Esophagus muscularis mucosa (tissue), 4 donors: ENCODE data around the gene COL12A1. TPM values are rescaled to one million over a fixed set of nuclear protein-coding genes. Genes with fewer than 3 reads are reported as not detected.
A peak's percentile ranks its signal among the peaks of the same experiment; 100 is the strongest.

Experiments used
- DNase-seq: peaks from one replicate; pipeline ENCODE4 v3.0.0-alpha.2; 2017; ENCODE audit errors: extremely low spot score
- H3K27ac ChIP-seq, 4 donors: fragments of 200-600 bp; sonication (generic); replicated peaks in 1 of 4; 1 replicate in 3 of 4; 2 replicates in 1 of 4; pipeline ENCODE4 v1.5.1; 2016 to 2019; ENCODE audit warnings: mild to moderate bottlenecking in 1 of 4
- H3K27me3 ChIP-seq, 4 donors: fragments of 200-600 bp; sonication (generic); one replicate each; pipeline versions ENCODE4 v1.5.1 to v1.6.0; 2016 to 2019
- H3K36me3 ChIP-seq, 4 donors: fragments of 200-600 bp; sonication (generic); one replicate each; pipeline ENCODE4 v1.5.1; 2016 to 2019
- H3K4me1 ChIP-seq, 4 donors: fragments of 200-600 bp; sonication (generic); one replicate each; pipeline ENCODE4 v1.5.1; 2016 to 2019
- H3K4me3 ChIP-seq, 4 donors: fragments of 200-600 bp; sonication (generic); 1 replicate in 2 of 4; 2 replicates in 2 of 4; pipeline ENCODE4 v1.5.1; 2016 to 2019; ENCODE audit warnings: mild to moderate bottlenecking in 4 of 4, moderate library complexity in 1 of 4
- H3K9me3 ChIP-seq, 4 donors: fragments of 200-600 bp; sonication (generic); 1 replicate in 3 of 4; 2 replicates in 1 of 4; pipeline ENCODE4 v1.5.1; 2016 to 2019
- EP300 ChIP-seq: sonication (generic); formaldehyde crosslinking; IDR thresholded peaks from one replicate; pipeline ENCODE4 v1.6.1; 2017; ENCODE audit warnings: antibody characterized with exemption
- POLR2A ChIP-seq: fragments of 450-650 bp; IDR thresholded peaks from one replicate; pipeline ENCODE4 v1.6.1; 2017; ENCODE audit warnings: antibody characterized with exemption, moderate library complexity, mild to moderate bottlenecking, low read depth
- POLR2AphosphoS5 ChIP-seq, 2 donors: sonication (generic); formaldehyde crosslinking; IDR thresholded peaks; one replicate each; pipeline ENCODE4 v1.6.1; 2017; ENCODE audit warnings: antibody characterized with exemption in 2 of 2
- WGBS: methylation state at CpG from one replicate; pipeline ENCODE4 v1.1.5; 2018; 5-methylcytosine and 5-hydroxymethylcytosine counted together
- intact Hi-C: fragments of 100-400 bp; cut with DNase I; formaldehyde crosslinking; loops from one replicate; pipeline ENCODE4 v1.15.1; 2023
- total RNA-seq, 4 donors: library from RNA; depleted of rRNA; stranded (reverse); fragments of >200 nt; gene quantifications; one replicate each; pipeline versions ENCODE4 v1.1.0 to v1.2.1, GENCODE V29; 2016
- TF ChIP-seq, protein P1 (sequence below), 3 experiments: fragments of 200-600 bp in 2 of 3; fragments of 450-650 bp in 1 of 3; sonication (generic) in 2 of 3; IDR thresholded peaks; one replicate each; pipeline ENCODE4 v1.5.1; 2017 to 2019; ENCODE audit warnings: antibody characterized with exemption in 3 of 3, mild to moderate bottlenecking in 2 of 3, moderate library complexity in 1 of 3

Gene COL12A1
- total RNA-seq, 4 donors from 2014 or later: 309 to 477 (median 376) TPM

DNA sequence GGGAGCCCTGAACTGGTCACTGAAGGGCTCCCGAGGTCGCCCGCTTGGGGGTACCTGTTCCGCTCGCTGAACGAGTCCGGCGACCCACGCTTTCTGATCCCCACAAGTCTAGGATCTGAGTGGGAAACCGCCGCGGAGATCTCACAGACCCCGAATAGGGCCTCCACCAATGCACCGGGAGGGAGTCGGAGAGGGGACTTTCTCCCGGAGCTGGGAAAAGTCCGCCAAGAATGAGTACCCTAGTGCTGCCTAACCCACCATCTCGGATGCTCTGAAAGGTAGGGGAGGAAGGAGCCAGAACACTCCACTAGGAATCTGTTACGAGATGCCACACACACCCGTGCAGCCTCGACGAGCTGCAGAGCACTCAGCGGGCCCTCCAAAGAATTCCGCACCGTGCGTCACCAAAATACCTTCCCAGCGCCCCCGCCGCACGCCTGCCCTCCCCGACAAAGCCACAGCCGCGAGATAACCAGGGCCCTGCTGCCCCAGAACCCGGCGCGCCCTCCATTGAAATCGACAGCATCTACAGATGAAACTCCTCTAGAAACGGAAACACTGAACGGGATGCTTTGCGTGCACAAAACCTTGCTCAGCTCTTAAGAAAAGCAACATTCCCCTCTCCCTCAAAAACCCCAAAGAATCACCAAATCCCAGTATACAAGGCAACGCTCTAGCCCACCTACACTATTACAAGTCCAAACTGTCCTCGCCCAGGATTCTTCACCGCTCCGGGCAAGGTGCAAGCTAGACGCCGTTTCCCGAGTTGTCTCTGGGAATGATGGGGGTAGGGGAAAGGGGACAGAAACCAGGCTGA is 686 bp downstream of the COL12A1 start:
- H3K4me1 ChIP-seq: peaks cover 45 to 85% (median 77%) of the 10 kb centered on the region in 4 donors
- peaks cover 0 to 11% (median 0%) of the 10 kb centered on the region in 4 donors for H3K27me3 ChIP-seq
- H3K9me3 ChIP-seq: no peaks in the 10 kb centered on the region
- 1% methylated on average over 39 of the region's 47 CpGs for WGBS
- intact Hi-C loops: loop anchor here (5.0 to 10.0 kb wide), 3 partner anchors 88 to 600 kb away; no protein-coding TSS in a partner anchor
- H3K36me3 ChIP-seq: no peaks in the 10 kb centered on the region
- TF ChIP-seq EP300 (no peak), POLR2AphosphoS5 (IDR thresholded peaks at IDR 0.05) (peak; percentile 42 to 86), POLR2A (no peak)
- TF ChIP-seq, protein P1, sequence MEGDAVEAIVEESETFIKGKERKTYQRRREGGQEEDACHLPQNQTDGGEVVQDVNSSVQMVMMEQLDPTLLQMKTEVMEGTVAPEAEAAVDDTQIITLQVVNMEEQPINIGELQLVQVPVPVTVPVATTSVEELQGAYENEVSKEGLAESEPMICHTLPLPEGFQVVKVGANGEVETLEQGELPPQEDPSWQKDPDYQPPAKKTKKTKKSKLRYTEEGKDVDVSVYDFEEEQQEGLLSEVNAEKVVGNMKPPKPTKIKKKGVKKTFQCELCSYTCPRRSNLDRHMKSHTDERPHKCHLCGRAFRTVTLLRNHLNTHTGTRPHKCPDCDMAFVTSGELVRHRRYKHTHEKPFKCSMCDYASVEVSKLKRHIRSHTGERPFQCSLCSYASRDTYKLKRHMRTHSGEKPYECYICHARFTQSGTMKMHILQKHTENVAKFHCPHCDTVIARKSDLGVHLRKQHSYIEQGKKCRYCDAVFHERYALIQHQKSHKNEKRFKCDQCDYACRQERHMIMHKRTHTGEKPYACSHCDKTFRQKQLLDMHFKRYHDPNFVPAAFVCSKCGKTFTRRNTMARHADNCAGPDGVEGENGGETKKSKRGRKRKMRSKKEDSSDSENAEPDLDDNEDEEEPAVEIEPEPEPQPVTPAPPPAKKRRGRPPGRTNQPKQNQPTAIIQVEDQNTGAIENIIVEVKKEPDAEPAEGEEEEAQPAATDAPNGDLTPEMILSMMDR (IDR thresholded peaks at IDR 0.05): no peak
- peak overlapping the region; percentile 74 to 85 (median 83) for H3K4me3 ChIP-seq
- H3K27ac ChIP-seq: peak overlapping the region; percentile 93 to 96 (median 94)
- no peak for DNase-seq

DNA sequence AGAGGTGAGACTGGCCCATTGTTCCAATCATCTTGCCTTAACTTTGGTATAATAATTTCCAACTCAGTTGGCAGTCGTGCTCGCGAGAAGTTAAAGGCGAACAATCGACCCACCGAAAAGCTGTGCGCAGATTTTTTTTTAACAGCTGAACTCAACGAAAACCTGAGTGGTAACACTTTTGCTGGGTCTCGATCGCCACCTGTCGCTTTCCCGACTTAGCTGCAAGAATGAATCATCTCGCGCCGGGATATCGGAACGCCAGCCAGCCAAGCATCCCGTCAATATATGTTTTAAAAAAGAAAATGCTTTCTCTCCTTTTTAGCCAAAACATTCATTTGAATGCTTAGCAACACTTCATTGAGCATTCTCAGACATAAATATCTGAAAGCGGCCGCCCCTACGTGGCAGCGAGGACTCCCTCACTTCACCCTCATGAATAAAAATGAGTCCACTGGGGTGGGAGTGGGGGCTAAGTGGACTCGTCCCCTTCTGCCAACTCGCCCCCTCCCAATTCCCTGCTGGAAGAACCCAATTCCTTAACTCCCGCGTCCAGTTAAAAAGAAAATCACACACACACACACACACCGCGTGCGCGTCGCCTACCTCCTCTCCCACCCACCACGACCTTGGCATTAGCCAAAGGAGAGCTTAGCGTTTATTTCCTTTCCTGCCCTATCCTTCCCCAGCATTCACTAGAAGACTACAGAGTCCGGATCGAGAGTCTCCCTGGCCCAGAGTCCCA is 1.5 kb downstream of the COL12A1 start:
- no peaks in the 10 kb centered on the region for H3K9me3 ChIP-seq
- H3K4me3 ChIP-seq: peak overlapping the region; percentile 74 to 85 (median 83)
- TF ChIP-seq, protein P1 (IDR thresholded peaks at IDR 0.05): peak; percentile 77 to 85 (median 78)
- TF ChIP-seq EP300 (no peak), POLR2AphosphoS5 (IDR thresholded peaks at IDR 0.05) (peak; percentile 37 to 57)
- peak; percentile 93 for DNase-seq
- peaks cover 45 to 93% (median 83%) of the 10 kb centered on the region in 4 donors for H3K4me1 ChIP-seq
- 1% methylated on average over 35 of the region's 35 CpGs for WGBS
- H3K36me3 ChIP-seq: no peaks in the 10 kb centered on the region
- H3K27ac ChIP-seq: peak overlapping the region; percentile 93 to 96 (median 94)
- peaks cover 0 to 11% (median 0%) of the 10 kb centered on the region in 4 donors for H3K27me3 ChIP-seq
- intact Hi-C loops: loop anchor here (5.0 to 10.0 kb wide), 3 partner anchors 87 to 600 kb away; no protein-coding TSS in a partner anchor

DNA sequence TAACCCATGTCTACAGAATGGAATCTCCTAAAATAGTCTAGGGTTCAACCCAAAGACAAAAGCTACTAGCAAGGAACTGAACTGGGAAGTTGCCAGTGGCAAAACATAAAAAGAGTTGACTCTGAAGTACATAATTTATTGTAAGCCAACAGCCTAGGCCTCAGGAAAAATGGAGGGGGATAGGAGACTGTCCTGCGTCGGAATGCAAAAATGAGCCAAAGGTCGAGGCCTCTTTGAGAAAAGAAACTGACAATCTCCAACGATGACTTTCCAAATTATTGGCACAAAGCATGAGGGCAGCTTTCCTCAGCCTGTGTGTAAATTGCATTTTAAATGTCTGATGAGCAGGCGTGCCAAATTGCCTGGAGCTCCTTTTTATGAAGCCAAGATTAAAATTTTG is 2.1 kb downstream of the COL12A1 start:
- Histone ChIP-seq H3K4me3 (peak overlapping the region; percentile 74 to 85 (median 83)), H3K4me1 (peaks cover 43 to 94% (median 83%) of the 10 kb centered on the region in 4 donors), H3K9me3 (no peaks in the 10 kb centered on the region), H3K36me3 (no peaks in the 10 kb centered on the region), H3K27ac (peak overlapping the region; percentile 93 to 96 (median 94)), H3K27me3 (peaks cover 0 to 11% (median 0%) of the 10 kb centered on the region in 4 donors)
- no peak for DNase-seq
- 20% methylated on average over 5 of the region's 5 CpGs for WGBS
- intact Hi-C loops: loop anchor here (5.0 to 10.0 kb wide), 3 partner anchors 86 to 599 kb away; no protein-coding TSS in a partner anchor
- TF ChIP-seq POLR2AphosphoS5 (IDR thresholded peaks at IDR 0.05) (no peak), EP300 (no peak), POLR2A (no peak)
- TF ChIP-seq, protein P1 (IDR thresholded peaks at IDR 0.05): no peak

DNA sequence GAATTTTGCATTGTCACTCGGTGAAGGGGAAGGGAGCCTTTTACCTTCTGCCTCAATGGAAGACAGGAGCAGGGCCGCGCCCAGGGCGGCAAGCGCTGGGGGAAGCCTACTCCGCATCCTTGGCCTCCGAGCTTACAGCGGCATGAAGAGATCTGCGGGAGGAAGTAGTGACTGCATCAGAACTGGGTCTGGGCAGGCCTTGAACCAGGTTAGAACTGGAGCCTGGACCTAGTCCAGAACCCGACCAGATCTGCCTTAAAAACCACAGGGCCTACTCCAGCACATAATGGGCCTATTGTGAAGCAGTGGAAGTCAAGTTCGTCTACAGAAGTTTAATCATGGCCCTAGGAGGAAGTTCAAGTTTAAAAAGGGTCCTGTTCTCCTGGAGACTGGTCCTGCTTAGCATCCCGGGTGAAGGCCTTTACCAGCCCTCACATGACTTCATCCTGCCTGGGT is 3.1 kb downstream of the COL12A1 start:
- 27% methylated on average over 11 of the region's 12 CpGs for WGBS
- TF ChIP-seq EP300: no peak
- no peak for TF ChIP-seq POLR2A
- H3K4me3 ChIP-seq: peak overlapping the region; percentile 74 to 85 (median 83)
- H3K27ac ChIP-seq: peak overlapping the region; percentile 93 to 96 (median 94)
- H3K27me3 ChIP-seq: peaks cover 0 to 11% (median 0%) of the 10 kb centered on the region in 4 donors
- peaks cover 37 to 93% (median 82%) of the 10 kb centered on the region in 4 donors for H3K4me1 ChIP-seq
- intact Hi-C loops: loop anchor here (5.0 to 10.0 kb wide), 3 partner anchors 85 to 598 kb away; no protein-coding TSS in a partner anchor
- no peak for DNase-seq
- no peaks in the 10 kb centered on the region for H3K36me3 ChIP-seq
- H3K9me3 ChIP-seq: no peaks in the 10 kb centered on the region
